OCI-LY3 (cell line): ENCODE measurements around the gene PKN3.

Source experiments
- EZH2phosphoT487 ChIP-seq: fragments of 200-600 bp; shearing (Covaris generic); IDR thresholded peaks from 2 replicates; pipeline ENCODE4 v1.6.1; 2018; ENCODE audit warnings: antibody characterized with exemption, mixed run types, low read depth
- TF ChIP-seq, protein P1 (sequence below): fragments of 200-600, 300-600 bp; sonication (generic); IDR thresholded peaks from 2 replicates; pipeline ENCODE4 v1.5.1; 2014; ENCODE audit warnings: antibody characterized with exemption, low read length, low read depth

DNA sequence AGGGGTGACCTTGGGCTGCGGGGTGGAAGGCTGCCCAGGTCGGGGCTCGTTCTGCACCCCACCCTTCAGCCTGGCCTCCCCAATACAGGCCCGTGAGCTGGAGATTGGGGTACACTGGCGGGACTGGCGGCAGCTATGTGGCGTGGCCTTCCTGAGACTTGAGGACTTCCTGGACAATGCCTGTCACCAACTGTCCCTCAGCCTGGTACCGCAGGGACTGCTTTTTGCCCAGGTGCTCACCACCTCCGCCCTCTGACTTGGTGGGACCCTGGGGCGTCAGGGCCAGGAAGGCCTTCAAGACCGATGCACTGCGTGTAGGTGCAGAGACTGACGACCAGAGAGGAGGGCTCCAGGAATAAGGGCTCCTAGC lies 11.1 kb downstream of the PKN3 start:
- TF ChIP-seq, protein P1, sequence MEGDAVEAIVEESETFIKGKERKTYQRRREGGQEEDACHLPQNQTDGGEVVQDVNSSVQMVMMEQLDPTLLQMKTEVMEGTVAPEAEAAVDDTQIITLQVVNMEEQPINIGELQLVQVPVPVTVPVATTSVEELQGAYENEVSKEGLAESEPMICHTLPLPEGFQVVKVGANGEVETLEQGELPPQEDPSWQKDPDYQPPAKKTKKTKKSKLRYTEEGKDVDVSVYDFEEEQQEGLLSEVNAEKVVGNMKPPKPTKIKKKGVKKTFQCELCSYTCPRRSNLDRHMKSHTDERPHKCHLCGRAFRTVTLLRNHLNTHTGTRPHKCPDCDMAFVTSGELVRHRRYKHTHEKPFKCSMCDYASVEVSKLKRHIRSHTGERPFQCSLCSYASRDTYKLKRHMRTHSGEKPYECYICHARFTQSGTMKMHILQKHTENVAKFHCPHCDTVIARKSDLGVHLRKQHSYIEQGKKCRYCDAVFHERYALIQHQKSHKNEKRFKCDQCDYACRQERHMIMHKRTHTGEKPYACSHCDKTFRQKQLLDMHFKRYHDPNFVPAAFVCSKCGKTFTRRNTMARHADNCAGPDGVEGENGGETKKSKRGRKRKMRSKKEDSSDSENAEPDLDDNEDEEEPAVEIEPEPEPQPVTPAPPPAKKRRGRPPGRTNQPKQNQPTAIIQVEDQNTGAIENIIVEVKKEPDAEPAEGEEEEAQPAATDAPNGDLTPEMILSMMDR = no peak
- TF ChIP-seq EZH2phosphoT487 = no peak
